ENCODE results near the gene ST8SIA5.

The ST8SIA5 gene

GRCh38 chr18:46663539-46663938, 93.3 kb downstream of the ST8SIA5 start:
- DNase-seq = no peak

- DNase-seq = no peak
Measured at GRCh38 chr18:46660957-46661749, 95.7 kb downstream of the ST8SIA5 start.

- DNase-seq = no peak
Measured at GRCh38 chr18:46659484-46659883, 97.4 kb downstream of the ST8SIA5 start.

- no peak for DNase-seq
Measured at GRCh38 chr18:46657115-46657955, 99.5 kb downstream of the ST8SIA5 start, which contains the start of gene LOXHD1. TSS of gene LOXHD1 (minus strand) at chr18:46657220. CDS start at chr18:46657033, 187 bp downstream.

GRCh38 chr18:46656326-46657114, 100.3 kb downstream of the ST8SIA5 start:
- no peak for DNase-seq

GRCh38 chr18:46652372-46652771, 104.5 kb downstream of the ST8SIA5 start:
- no peak for DNase-seq

GRCh38 chr18:46650681-46651080, 106.2 kb downstream of the ST8SIA5 start:
- DNase-seq = no peak

- no peak for DNase-seq
Measured at GRCh38 chr18:46649071-46649862, 107.6 kb downstream of the ST8SIA5 start.

- DNase-seq = no peak
Measured at GRCh38 chr18:46646468-46646867, 110.4 kb downstream of the ST8SIA5 start.

GRCh38 chr18:46642561-46642960, 114.3 kb downstream of the ST8SIA5 start:
- no peak for DNase-seq

GRCh38 chr18:46641917-46642316, 114.9 kb downstream of the ST8SIA5 start:
- no peak for DNase-seq

GRCh38 chr18:46639386-46639785, 117.5 kb downstream of the ST8SIA5 start:
- no peak for DNase-seq

GRCh38 chr18:46636040-46636630, 120.7 kb downstream of the ST8SIA5 start:
- DNase-seq = no peak

GRCh38 chr18:46632401-46633071, 124.3 kb downstream of the ST8SIA5 start:
- no peak for DNase-seq

- DNase-seq = no peak
Measured at GRCh38 chr18:46630991-46631390, 125.9 kb downstream of the ST8SIA5 start.

GRCh38 chr18:46630160-46630559, 126.7 kb downstream of the ST8SIA5 start:
- no peak for DNase-seq

GRCh38 chr18:46629361-46629760, 127.5 kb downstream of the ST8SIA5 start:
- DNase-seq = no peak

- no peak for DNase-seq
Measured at GRCh38 chr18:46628206-46628605, 128.6 kb downstream of the ST8SIA5 start.

GRCh38 chr18:46627136-46627535, 129.7 kb downstream of the ST8SIA5 start:
- DNase-seq = no peak

- no peak for DNase-seq
Measured at GRCh38 chr18:46625069-46625468, 131.8 kb downstream of the ST8SIA5 start.

GRCh38 chr18:46624127-46624526, 132.7 kb downstream of the ST8SIA5 start:
- no peak for DNase-seq
